GM18526 (cell line): ENCODE results near the gene PNLIPRP1.

Experiments used
- POLR2A ChIP-seq: IDR thresholded peaks from 3 replicates; pipeline ENCODE4 v1.6.1; 2011; ENCODE audit not compliant: insufficient read length; ENCODE audit errors: extremely low read depth

PNLIPRP1 gene

GRCh38 chr10:116589926-116590325 is 833 bp upstream of the PNLIPRP1 start:
- TF ChIP-seq POLR2A = no peak

- TF ChIP-seq POLR2A = no peak
These were observed 2.5 kb downstream of the PNLIPRP1 start for GRCh38 chr10:116593139-116593740.

GRCh38 chr10:116594525-116595035 is 3.8 kb downstream of the PNLIPRP1 start:
- TF ChIP-seq POLR2A = no peak

GRCh38 chr10:116596062-116596461 is 5.3 kb downstream of the PNLIPRP1 start:
- TF ChIP-seq POLR2A = no peak

- TF ChIP-seq POLR2A = no peak
These were observed 6.8 kb downstream of the PNLIPRP1 start for GRCh38 chr10:116597543-116597942.

- no peak for TF ChIP-seq POLR2A
These were observed 7.6 kb downstream of the PNLIPRP1 start for GRCh38 chr10:116598329-116598728.

GRCh38 chr10:116599991-116600390 is 9.2 kb downstream of the PNLIPRP1 start:
- TF ChIP-seq POLR2A = no peak

GRCh38 chr10:116602648-116603400 is 12.1 kb downstream of the PNLIPRP1 start:
- TF ChIP-seq POLR2A = no peak

GRCh38 chr10:116606061-116606483 is 15.3 kb downstream of the PNLIPRP1 start:
- no peak for TF ChIP-seq POLR2A

- no peak for TF ChIP-seq POLR2A
These were observed 16.6 kb downstream of the PNLIPRP1 start for GRCh38 chr10:116607336-116607735.

- TF ChIP-seq POLR2A = no peak
These were observed 18.2 kb downstream of the PNLIPRP1 start for GRCh38 chr10:116608686-116609594.

- TF ChIP-seq POLR2A = no peak
These were observed 19.8 kb downstream of the PNLIPRP1 start for GRCh38 chr10:116610443-116611152.

- TF ChIP-seq POLR2A = no peak
These were observed 20.4 kb downstream of the PNLIPRP1 start for GRCh38 chr10:116611153-116611545.

GRCh38 chr10:116612107-116612769 is 21.5 kb downstream of the PNLIPRP1 start:
- TF ChIP-seq POLR2A = no peak
